Adrenal gland (tissue), 5 donors: ENCODE results near the gene PIGA.

ENCODE experiments used
- CTCF ChIP-seq, 6 experiments: fragments of 450-650 bp in 4 of 6; fragments of 200-600 bp in 2 of 6; sonication (generic) in 1 of 6; IDR thresholded peaks; 1 replicate in 5 of 6; 2 replicates in 1 of 6; pipeline versions ENCODE4 v1.5.1 to v1.8.0; 2016 to 2021; ENCODE audit warnings: antibody characterized with exemption in 6 of 6, mild to moderate bottlenecking in 2 of 6, moderate library complexity in 1 of 6
- POLR2A ChIP-seq, 2 donors: fragments of 450-650 bp; IDR thresholded peaks; one replicate each; pipeline ENCODE4 v1.6.1; 2017; ENCODE audit warnings: antibody characterized with exemption in 2 of 2, mild to moderate bottlenecking in 2 of 2, moderate library complexity in 1 of 2
- donor health status: DM: no; HTN: no; CAD: no.

- no peak for TF ChIP-seq CTCF (IDR thresholded peaks at IDR 0.05)
- no peak for TF ChIP-seq POLR2A (IDR thresholded peaks at IDR 0.05)
These were observed 23.2 kb upstream of the PIGA start for GRCh38 chrX:15358533-15358932.
